HG03457 (cell line): ENCODE data around the gene SRP54.
"Not testable (repeated sequence)": the region's sequence is repeated elsewhere in the genome, so short reads cannot be mapped to it uniquely, and the experiment has no call there.

Experiments
- ATAC-seq: cut with Tn5 transposase; IDR thresholded peaks from one replicate; pipeline ENCODE4 v1.9.1; 2021; ENCODE audit warnings: moderate number of reproducible peaks; ENCODE audit not compliant: unreplicated experiment

The SRP54 gene

DNA sequence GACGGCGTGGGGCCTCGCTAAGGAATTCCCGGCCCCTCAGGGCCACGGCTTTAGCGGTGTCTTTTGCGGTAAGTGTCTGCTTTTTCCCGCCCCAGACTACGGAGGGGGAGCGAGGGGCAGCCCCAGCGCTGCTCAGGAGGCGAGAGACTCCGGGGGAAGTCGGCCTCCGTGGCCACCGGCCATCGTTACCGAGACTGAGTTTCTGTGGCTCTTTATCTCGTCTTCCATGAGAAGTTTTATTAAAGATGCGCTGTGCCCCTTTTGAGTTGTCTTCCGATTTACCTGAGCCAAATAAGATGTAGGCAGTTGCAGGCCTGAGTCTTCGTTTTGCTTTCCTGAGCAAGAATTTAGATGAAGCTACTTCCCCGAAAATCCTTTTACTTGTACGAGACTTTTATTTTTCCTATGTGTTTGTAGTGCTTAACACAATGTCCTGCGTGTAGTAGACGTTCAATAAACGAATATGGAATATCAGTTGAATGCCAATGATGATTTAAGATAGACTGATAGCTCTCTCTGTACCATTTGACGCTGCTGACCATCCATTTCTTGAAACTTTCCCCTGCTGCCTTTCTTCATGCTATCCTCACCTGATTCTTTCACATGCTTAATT lies 462 bp downstream of the SRP54 start:
- peak; percentile 17 for ATAC-seq

DNA sequence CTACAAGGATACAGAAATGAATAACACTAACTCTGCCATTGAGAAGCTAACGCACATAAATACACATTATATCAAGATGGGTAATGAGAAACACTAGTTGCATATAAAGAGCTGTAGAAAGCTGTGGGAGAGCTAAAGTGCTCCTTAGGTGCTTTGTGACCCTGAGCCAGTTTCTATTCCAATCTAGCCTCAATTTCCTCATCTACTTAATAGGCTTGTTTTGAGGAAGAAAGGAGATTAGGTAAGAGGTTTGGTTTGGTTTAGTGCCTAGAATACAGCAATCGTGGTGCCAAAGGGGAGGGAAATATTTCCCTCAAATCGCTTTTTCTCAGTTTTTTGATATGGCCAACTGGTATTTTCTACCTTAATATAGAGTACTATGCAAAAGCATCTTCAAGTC lies 994 bp downstream of the SRP54 start:
- no peak for ATAC-seq

GRCh38 chr14:34985740-34986139 lies 2.9 kb downstream of the SRP54 start:
- no peak for ATAC-seq

- ATAC-seq: no peak
These were observed 4.4 kb downstream of the SRP54 start for GRCh38 chr14:34987180-34987579.

- no peak for ATAC-seq
These were observed 7.0 kb downstream of the SRP54 start for GRCh38 chr14:34989762-34990161.

DNA sequence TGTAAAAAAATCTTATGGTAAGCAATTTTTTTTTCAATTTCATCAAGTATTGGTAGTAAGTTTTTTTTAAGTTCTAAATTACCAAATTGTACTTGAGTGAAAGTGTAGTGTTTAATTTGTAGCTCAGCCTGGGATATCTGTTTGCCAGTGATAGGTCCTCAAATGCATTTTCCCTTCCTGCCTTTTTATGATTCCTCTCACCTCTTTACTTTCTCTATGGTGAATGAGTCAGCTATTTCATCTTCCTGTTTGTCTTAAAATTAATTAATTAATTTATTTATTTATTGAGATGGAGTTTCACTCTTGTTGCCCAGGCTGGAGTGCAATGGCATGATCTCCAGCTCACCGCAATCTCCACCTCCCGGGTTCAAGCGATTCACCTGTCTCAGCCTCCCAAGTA lies 10.6 kb downstream of the SRP54 start:
- no peak for ATAC-seq

DNA sequence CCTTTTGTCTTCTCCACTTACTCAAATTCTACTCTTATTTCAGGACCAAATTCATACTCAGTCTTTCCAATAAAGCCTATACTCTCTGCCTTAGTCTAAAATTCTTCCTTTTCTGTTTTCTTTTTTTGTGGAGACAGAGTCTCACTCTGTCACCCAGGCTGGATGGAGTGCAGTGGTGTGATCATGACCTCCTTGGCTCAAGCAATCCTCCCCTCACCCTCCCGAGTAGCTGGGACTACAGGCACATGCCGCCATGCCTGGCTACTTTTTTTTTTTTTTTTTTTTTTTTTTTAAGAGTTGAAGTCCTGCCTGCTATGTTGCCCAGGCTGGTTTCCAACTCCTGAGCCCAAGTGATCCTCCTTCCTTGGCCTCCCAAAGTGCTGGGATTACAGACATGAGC lies 11.9 kb downstream of the SRP54 start:
- no peak for ATAC-seq

DNA sequence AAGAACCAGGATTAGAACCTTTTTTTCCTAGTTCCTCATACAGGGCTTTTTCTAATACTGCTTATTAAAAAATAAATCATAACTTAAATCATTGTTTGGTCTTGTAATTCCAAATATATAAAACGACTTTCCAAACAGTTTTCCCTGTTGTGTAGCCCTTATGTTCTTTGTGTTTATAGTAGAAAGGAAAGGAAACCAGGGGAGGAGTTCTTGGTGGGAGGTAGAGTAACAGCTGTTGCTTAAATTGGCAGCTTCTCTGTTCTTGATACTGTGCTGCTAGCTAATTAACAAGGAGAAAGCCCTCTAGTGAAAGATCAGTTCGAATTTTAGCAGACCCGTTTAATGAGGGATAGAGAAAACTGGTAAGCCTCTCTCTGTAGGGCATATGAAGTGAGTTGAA lies 15.0 kb downstream of the SRP54 start:
- ATAC-seq: no peak

GRCh38 chr14:34999500-34999899 lies 16.7 kb downstream of the SRP54 start:
- no peak for ATAC-seq

GRCh38 chr14:35001621-35002020 lies 18.8 kb downstream of the SRP54 start:
- no peak for ATAC-seq

DNA sequence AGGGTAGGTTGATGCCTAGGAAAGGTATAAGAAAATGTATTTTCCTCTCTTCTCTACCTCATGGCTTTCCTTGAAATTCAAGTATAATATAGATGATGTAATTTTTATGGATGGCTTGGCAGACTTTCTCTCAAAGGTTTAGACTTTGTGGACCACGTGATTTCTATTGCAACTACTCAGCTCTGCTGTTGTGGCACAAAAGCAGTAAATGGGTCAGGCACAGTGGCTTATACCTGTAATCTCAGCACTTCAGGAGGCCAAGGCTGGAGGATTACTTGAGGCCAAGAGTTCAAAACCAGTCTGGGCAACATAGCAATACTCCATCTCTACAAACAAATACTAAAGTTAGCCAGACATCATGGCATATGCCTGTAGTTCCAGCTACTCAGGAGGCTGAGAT lies 22.0 kb downstream of the SRP54 start:
- no peak for ATAC-seq

DNA sequence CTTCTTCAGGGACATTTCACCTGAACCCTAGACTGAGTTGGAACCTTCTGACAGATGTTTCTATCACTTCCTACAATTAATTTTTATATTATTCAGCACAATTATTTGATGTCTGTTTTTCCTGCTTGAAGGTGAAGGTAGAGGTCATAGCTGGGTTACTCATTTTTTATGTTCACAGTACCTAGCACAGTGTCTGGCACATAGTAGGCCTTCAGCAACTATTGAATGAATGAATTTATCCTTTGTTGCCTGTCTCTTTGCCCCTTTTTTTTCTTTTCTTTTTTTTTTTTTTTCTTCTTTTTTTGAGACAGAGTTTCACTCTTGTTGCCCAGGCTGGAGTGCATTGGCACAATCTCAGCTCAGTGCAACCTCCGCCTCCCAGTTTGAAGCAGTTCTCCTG lies 33.8 kb downstream of the SRP54 start:
- ATAC-seq: no peak

- no peak for ATAC-seq
These were observed 37.9 kb downstream of the SRP54 start for GRCh38 chr14:35020713-35021112.

DNA sequence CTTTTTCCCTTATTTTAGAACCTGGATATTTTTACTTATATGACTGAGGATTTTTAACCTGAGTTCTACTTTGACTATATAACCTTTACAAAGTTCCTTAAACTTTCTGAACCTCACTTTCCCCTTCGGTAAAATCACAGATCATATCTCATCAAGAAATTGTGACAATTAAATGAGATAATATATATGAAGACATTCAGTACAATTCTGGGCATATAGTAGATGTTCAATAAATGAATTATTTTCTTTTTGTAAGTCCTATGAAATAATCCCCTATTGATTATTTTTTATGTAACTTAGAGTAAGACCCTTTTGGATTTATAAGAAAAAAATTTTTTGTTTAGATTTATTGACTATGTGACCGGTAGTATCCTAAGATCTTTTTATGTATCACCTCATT lies 45.6 kb downstream of the SRP54 start:
- no peak for ATAC-seq

DNA sequence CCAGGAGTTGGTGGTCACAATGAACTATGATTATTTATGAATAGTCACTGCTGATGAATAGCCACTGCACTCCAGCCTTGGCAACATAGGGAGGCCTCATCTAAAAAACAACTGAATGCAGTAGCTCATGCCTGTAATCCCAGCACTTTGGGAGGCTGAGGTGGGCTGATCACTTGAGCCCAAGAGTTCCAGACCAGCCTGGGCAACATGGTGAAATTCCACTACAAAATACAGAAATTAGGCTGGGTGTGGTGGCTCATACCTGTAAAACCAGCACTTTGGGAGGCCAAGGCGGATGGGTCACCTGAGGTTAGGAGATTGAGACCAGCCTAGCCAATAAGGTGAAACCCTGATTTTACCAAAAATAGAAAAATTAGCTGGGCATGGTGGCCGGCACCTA lies 49.8 kb downstream of the SRP54 start:
- no peak for ATAC-seq

GRCh38 chr14:35034440-35034833 lies 51.6 kb downstream of the SRP54 start:
- ATAC-seq: no peak

- ATAC-seq: not testable (repeated sequence)
These were observed 52.3 kb downstream of the SRP54 start for GRCh38 chr14:35034944-35035554.

- not testable (repeated sequence) for ATAC-seq
These were observed 55.5 kb downstream of the SRP54 start for GRCh38 chr14:35038312-35038711.

GRCh38 chr14:35042632-35043031 lies 59.8 kb downstream of the SRP54 start:
- no peak for ATAC-seq

GRCh38 chr14:35043046-35043445 lies 60.3 kb downstream of the SRP54 start:
- ATAC-seq: no peak

DNA sequence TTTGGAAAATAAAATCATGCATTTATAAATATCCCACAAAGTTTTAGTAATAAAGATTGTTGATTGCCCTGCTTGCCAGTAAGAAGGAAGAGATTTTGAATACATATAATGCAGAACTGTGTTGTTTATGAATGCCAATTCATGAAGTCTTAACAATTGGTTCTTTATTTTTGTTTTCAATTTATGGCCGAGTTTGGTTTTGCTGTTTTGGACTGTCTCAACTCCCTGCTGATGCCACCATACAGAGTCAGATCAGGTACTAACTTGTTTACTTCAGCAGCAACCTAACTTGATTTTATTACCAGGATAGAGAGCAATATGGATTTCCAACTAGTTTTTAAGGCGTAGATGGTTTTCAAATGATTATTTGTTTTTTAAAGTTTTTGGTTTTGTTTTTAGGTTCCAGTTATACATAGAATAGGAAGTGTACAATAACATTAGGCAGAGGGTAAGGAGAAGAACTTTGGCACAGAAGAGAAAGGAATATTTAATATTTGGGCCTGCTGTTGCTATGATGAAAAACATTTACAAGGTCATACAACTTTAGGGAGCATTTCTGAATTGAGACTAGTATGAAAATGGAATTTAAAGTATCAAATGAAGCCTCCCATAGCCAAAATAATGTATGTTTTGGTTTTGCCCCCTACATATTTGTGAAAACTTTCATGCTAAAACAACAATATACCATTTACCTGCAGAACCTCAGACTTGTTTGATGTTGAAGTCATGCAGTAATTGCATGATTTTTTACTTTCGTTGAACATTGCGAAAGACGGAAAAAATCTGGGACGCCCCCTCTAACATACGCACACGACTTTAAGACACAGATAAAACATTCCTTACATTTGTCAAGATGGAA lies 62.4 kb downstream of the SRP54 start:
- no peak for ATAC-seq

DNA sequence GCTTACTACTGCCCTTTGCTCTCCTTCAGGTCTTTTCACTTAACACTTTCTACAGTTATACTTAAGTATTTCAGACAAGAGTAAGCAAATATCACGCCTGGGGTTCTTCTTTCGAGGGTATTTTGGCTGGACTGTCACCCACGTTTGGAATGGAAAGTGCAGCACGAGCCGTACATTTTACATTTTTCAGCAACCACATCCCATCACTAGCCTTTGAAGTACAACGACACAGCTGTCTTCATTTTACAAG lies 62.9 kb downstream of the SRP54 start:
- no peak for ATAC-seq
